Trophoblast cell (in vitro differentiated cells and primary cell): ENCODE measurements around the gene SESN2.

Source experiments
- DNase-seq, 2 donors: peaks; one replicate each; pipeline ENCODE4 v3.0.0-alpha.2; 2016
- H2AFZ ChIP-seq: 2 replicates; pipeline ENCODE4 v1.6.1; 2013; ENCODE audit warnings: low read length, moderate library complexity, mild to moderate bottlenecking; ENCODE audit not compliant: insufficient read depth, poor library complexity
- H2AK5ac ChIP-seq: 2 replicates; pipeline ENCODE4 v1.6.1; 2013; ENCODE audit warnings: mild to moderate bottlenecking, low read length
- H2BK120ac ChIP-seq: 2 replicates; pipeline ENCODE4 v1.6.1; 2013; ENCODE audit warnings: low read length, mild to moderate bottlenecking, moderate library complexity; ENCODE audit not compliant: insufficient read depth, poor library complexity
- H2BK12ac ChIP-seq: 2 replicates; pipeline ENCODE4 v1.6.1; 2013; ENCODE audit warnings: mild to moderate bottlenecking, low read length, moderate library complexity
- H2BK5ac ChIP-seq: 2 replicates; pipeline ENCODE4 v1.6.1; 2013; ENCODE audit warnings: low read length, low read depth, moderate library complexity, mild to moderate bottlenecking; ENCODE audit not compliant: poor library complexity
- H3K14ac ChIP-seq: 2 replicates; pipeline ENCODE4 v1.6.1; 2013; ENCODE audit warnings: mild to moderate bottlenecking, low read length
- H3K18ac ChIP-seq: 2 replicates; pipeline ENCODE4 v1.6.1; 2013; ENCODE audit warnings: mild to moderate bottlenecking, low read length
- H3K23ac ChIP-seq: 2 replicates; pipeline ENCODE4 v1.6.1; 2013; ENCODE audit warnings: low read length
- H3K27ac ChIP-seq: 2 replicates; pipeline ENCODE4 v1.5.1; 2013; ENCODE audit warnings: low read depth, mild to moderate bottlenecking, inconsistent platforms, low read length, moderate library complexity
- H3K27me3 ChIP-seq: 2 replicates; pipeline ENCODE4 v1.6.1; 2013; ENCODE audit warnings: inconsistent platforms, mild to moderate bottlenecking, low read length, moderate library complexity; ENCODE audit not compliant: insufficient read depth
- H3K36me3 ChIP-seq, 2 experiments: 1 replicate in 1 of 2; 2 replicates in 1 of 2; pipeline ENCODE4 v1.6.1; 2013; ENCODE audit warnings: low read length in 2 of 2, mild to moderate bottlenecking in 2 of 2, moderate library complexity in 1 of 2; ENCODE audit not compliant: insufficient read depth in 2 of 2, control insufficient read depth in 1 of 2
- H3K4ac ChIP-seq: 2 replicates; pipeline ENCODE4 v1.6.1; 2013; ENCODE audit warnings: low read depth, mild to moderate bottlenecking, low read length, moderate library complexity
- H3K4me1 ChIP-seq, 2 experiments: 1 replicate in 1 of 2; 2 replicates in 1 of 2; pipeline ENCODE4 v1.6.1; 2013; ENCODE audit warnings: low read length in 2 of 2, mild to moderate bottlenecking in 2 of 2, moderate library complexity in 1 of 2; ENCODE audit not compliant: insufficient read depth in 2 of 2, control insufficient read depth in 1 of 2
- H3K4me2 ChIP-seq: 2 replicates; pipeline ENCODE4 v1.6.1; 2013; ENCODE audit warnings: inconsistent platforms, mild to moderate bottlenecking, low read length, moderate library complexity
- H3K4me3 ChIP-seq: 2 replicates; pipeline ENCODE4 v1.5.1; 2013; ENCODE audit warnings: mild to moderate bottlenecking, low read depth, low read length, inconsistent platforms
- H3K79me1 ChIP-seq: one replicate; pipeline ENCODE4 v1.6.1; 2013; ENCODE audit warnings: low read length
- H3K79me2 ChIP-seq: 2 replicates; pipeline ENCODE4 v1.6.1; 2013; ENCODE audit warnings: low read length, mild to moderate bottlenecking; ENCODE audit not compliant: control insufficient read depth, insufficient read depth, poor library complexity
- H3K9ac ChIP-seq: 2 replicates; pipeline ENCODE4 v1.6.1; 2013; ENCODE audit warnings: mild to moderate bottlenecking, low read length
- H3K9me3 ChIP-seq: 2 replicates; pipeline ENCODE4 v1.6.1; 2013; ENCODE audit warnings: low read depth, mild to moderate bottlenecking, control low read depth, inconsistent platforms, low read length; ENCODE audit not compliant: insufficient read depth
- H4K12ac ChIP-seq: 2 replicates; pipeline ENCODE4 v1.6.1; 2013; ENCODE audit warnings: low read depth, mild to moderate bottlenecking, low read length, moderate library complexity
- H4K8ac ChIP-seq: 2 replicates; pipeline ENCODE4 v1.6.1; 2013; ENCODE audit warnings: low read depth, mild to moderate bottlenecking, low read length, moderate library complexity
- H4K91ac ChIP-seq: one replicate; pipeline ENCODE4 v1.6.1; 2013; ENCODE audit warnings: low read depth, mild to moderate bottlenecking, low read length, moderate library complexity
- WGBS: extraction: QIAGEN DNeasy Blood & Tissue Kit; methylation state at CpG from one replicate; pipeline ENCODE4 v1.1.7; 2013; ENCODE audit warnings: missing lambda C conversion rate; ENCODE audit not compliant: insufficient read length, insufficient coverage; ENCODE audit errors: extremely low coverage; 5-methylcytosine and 5-hydroxymethylcytosine counted together

The SESN2 gene

DNA sequence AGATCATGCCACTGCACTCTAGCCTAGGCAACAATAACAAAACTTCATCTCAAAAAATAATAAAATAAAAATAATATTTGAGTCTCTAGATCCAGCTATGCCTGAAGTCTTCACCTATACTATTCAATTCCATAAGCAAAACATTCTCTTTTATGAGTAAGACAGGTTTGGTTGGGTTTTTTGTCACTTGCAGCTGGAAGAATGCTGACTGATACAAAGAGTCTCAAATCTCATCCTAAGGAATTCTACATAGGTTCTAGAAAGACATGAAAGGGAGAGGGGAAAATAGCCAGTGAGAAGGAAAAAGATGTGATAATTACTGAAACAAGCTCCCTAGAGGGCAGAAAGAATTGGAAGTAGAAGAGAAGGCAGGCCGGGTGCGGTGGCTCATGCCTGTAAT is 39.1 kb downstream of the SESN2 start:
- no peaks in the 10 kb centered on the region for H3K9me3 ChIP-seq
- H3K4me1 ChIP-seq, result peaks cover 5 to 8% of the 10 kb centered on the region in 2 experiments
- H3K27me3 ChIP-seq, result no peaks in the 10 kb centered on the region
- no peak overlapping the region for H2BK120ac ChIP-seq
- H4K91ac ChIP-seq, result no peak overlapping the region
- no peak overlapping the region for H3K23ac ChIP-seq
- no peak overlapping the region for H4K8ac ChIP-seq
- no peak overlapping the region for H3K4me3 ChIP-seq
- H3K14ac ChIP-seq, result no peak overlapping the region
- H2BK5ac ChIP-seq, result no peak overlapping the region
- no peak overlapping the region for H2AFZ ChIP-seq
- H3K4me2 ChIP-seq, result no peak overlapping the region
- H3K9ac ChIP-seq, result no peak overlapping the region
- H3K36me3 ChIP-seq, result no peaks in the 10 kb centered on the region
- no peak overlapping the region for H2AK5ac ChIP-seq
- no peak overlapping the region for H3K4ac ChIP-seq
- H3K27ac ChIP-seq, result no peak overlapping the region
- peaks cover 1% of the 10 kb centered on the region for H3K79me2 ChIP-seq
- no peak overlapping the region for H2BK12ac ChIP-seq
- H3K79me1 ChIP-seq, result peaks cover 7% of the 10 kb centered on the region
- H3K18ac ChIP-seq, result no peak overlapping the region
- no peak overlapping the region for H4K12ac ChIP-seq
- WGBS, result no CpG with 5 or more reads among the region's 2 CpGs
- DNase-seq, result peak; percentile 53 to 86

DNA sequence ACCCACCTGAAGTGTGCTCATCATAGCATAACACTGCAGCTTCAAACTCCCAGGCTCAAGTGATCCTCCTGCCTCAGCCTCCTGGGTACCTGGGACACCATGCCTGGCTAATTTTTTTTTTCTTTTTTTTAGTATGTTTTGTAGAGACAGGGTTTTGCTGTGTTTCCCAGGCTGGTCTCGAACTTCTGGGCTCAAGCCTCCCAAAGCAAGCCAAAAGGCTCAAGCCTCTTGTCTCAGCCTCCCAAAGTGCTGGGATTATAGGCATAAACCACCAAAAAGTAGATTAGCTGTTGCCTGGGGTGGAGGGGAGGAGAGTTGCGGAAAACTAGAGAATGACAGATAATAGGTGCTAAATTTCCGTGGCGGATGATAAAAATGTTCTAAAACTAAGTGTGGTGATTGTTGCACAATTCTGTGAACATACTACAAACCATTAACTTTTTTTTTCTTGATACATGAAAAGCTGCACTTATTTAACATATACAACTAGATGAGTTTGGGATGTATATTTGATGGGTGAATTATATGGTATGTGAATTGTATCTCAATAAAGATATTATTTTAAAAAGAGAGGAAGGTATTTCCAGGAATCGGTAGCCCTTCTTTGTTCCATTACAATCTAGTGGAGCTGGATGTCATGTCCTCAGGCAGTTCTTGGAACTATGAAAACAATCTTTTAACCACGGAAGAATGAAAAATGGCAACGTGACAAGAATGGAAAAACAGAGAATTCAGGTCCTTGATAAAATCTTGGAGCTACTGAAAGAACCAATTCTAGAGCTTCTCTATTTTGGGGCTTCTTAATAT is 42.3 kb downstream of the SESN2 start:
- peak; percentile 47 to 96 for DNase-seq

DNA sequence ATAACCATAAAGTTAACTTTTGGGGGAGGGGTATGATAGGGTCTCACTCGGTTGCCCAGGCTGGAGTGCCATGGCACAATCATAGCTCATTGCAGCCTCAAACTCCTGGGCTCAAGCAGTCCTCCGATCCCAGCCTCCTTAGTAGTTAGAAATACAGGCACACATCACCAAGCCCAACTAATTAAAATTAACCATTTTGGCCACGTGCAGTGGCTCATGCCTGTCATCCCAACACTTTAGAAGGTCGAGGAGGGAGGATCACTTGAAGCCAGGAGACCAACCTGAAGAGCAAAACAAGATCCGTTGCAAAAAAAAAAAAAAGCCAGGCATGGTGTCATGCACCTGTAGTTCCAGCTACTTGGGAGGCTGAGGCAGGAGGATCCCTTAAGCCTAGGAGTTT is 42.9 kb downstream of the SESN2 start:
- peak in 1 of 2 donors; percentile 16 for DNase-seq
- WGBS, result no CpG with 5 or more reads among the region's 5 CpGs
- Histone ChIP-seq H3K36me3 (no peaks in the 10 kb centered on the region), H3K79me1 (peaks cover 8% of the 10 kb centered on the region), H3K18ac (no peak overlapping the region), H3K79me2 (peaks cover 1% of the 10 kb centered on the region), H2BK12ac (peak overlapping the region; percentile 13), H3K4ac (no peak overlapping the region), H3K27me3 (no peaks in the 10 kb centered on the region), H3K9me3 (no peaks in the 10 kb centered on the region), H3K4me3 (no peak overlapping the region), H3K9ac (no peak overlapping the region), H4K12ac (no peak overlapping the region), H3K23ac (no peak overlapping the region), H2BK120ac (no peak overlapping the region), H3K27ac (no peak overlapping the region), H3K4me2 (no peak overlapping the region), H2AFZ (no peak overlapping the region), H4K8ac (no peak overlapping the region), H4K91ac (peak overlapping the region; percentile 55), H3K14ac (peak overlapping the region; percentile 56), H2BK5ac (no peak overlapping the region), H3K4me1 (peaks cover 7 to 10% of the 10 kb centered on the region in 2 experiments), H2AK5ac (no peak overlapping the region)

More for the DNA sequence above, 42.3 kb downstream of the SESN2 start:
- no CpG with 5 or more reads among the region's 7 CpGs for WGBS
- no peak overlapping the region for H2AFZ ChIP-seq
- H3K79me2 ChIP-seq, result peaks cover 1% of the 10 kb centered on the region
- H4K8ac ChIP-seq, result no peak overlapping the region
- no peak overlapping the region for H3K14ac ChIP-seq
- H3K4ac ChIP-seq, result no peak overlapping the region
- peak overlapping the region; percentile 58 for H4K91ac ChIP-seq
- no peak overlapping the region for H2AK5ac ChIP-seq
- no peak overlapping the region for H3K9ac ChIP-seq
- no peak overlapping the region for H3K27ac ChIP-seq
- peaks cover 6 to 10% of the 10 kb centered on the region in 2 experiments for H3K4me1 ChIP-seq
- no peak overlapping the region for H3K4me3 ChIP-seq
- no peak overlapping the region for H4K12ac ChIP-seq
- peak overlapping the region; percentile 30 for H2BK12ac ChIP-seq
- H3K36me3 ChIP-seq, result no peaks in the 10 kb centered on the region
- H2BK5ac ChIP-seq, result no peak overlapping the region
- no peaks in the 10 kb centered on the region for H3K27me3 ChIP-seq
- no peaks in the 10 kb centered on the region for H3K9me3 ChIP-seq
- H3K4me2 ChIP-seq, result no peak overlapping the region
- no peak overlapping the region for H3K23ac ChIP-seq
- H3K79me1 ChIP-seq, result peaks cover 8% of the 10 kb centered on the region
- no peak overlapping the region for H3K18ac ChIP-seq
- peak overlapping the region; percentile 31 for H2BK120ac ChIP-seq

GRCh38 chr1:28306301-28306949 is 47.1 kb downstream of the SESN2 start:
- no peak overlapping the region for H3K23ac ChIP-seq
- H3K79me2 ChIP-seq, result peaks cover 1% of the 10 kb centered on the region
- no peak overlapping the region for H3K4ac ChIP-seq
- no peak overlapping the region for H3K4me3 ChIP-seq
- no peak overlapping the region for H3K9ac ChIP-seq
- no peaks in the 10 kb centered on the region for H3K9me3 ChIP-seq
- peak overlapping the region; percentile 38 for H4K91ac ChIP-seq
- H3K4me1 ChIP-seq, result peaks cover 3 to 4% of the 10 kb centered on the region in 2 experiments
- H3K4me2 ChIP-seq, result no peak overlapping the region
- H2AK5ac ChIP-seq, result no peak overlapping the region
- no peak overlapping the region for H3K14ac ChIP-seq
- no peak overlapping the region for H4K8ac ChIP-seq
- H3K36me3 ChIP-seq, result no peaks in the 10 kb centered on the region
- H3K27ac ChIP-seq, result peak overlapping the region; percentile 14
- H2BK12ac ChIP-seq, result no peak overlapping the region
- H2BK120ac ChIP-seq, result no peak overlapping the region
- H2BK5ac ChIP-seq, result no peak overlapping the region
- H3K79me1 ChIP-seq, result peaks cover 4% of the 10 kb centered on the region
- peak in 1 of 2 donors; percentile 56 for DNase-seq
- no peak overlapping the region for H2AFZ ChIP-seq
- H3K27me3 ChIP-seq, result no peaks in the 10 kb centered on the region
- no peak overlapping the region for H3K18ac ChIP-seq
- WGBS, result no CpG with 5 or more reads among the region's 2 CpGs
- no peak overlapping the region for H4K12ac ChIP-seq
